ENCODE data around the gene RAG1. TPM values are rescaled to one million over a fixed set of nuclear protein-coding genes. Genes with fewer than 3 reads are reported as not detected.

Gene RAG1
- total and polyA plus RNA-seq, 2 of the 8 experiments (the other 6 are each of a cell fraction or from before 2014, with no cell fraction given): 0.14 to 0.58 TPM

- TF ChIP-seq SRF (IDR thresholded peaks at IDR 0.05; ENCODE audit: low read depth, low read length): no peak
Observed at GRCh38 chr11:36591433-36591832, 23.6 kb downstream of the RAG1 start (continued).
